Measurements from ENCODE around the gene SEMA6B.
"Not testable (repeated sequence)": the region's sequence is repeated elsewhere in the genome, so short reads cannot be mapped to it uniquely, and the experiment has no call there.

SEMA6B gene

DNA sequence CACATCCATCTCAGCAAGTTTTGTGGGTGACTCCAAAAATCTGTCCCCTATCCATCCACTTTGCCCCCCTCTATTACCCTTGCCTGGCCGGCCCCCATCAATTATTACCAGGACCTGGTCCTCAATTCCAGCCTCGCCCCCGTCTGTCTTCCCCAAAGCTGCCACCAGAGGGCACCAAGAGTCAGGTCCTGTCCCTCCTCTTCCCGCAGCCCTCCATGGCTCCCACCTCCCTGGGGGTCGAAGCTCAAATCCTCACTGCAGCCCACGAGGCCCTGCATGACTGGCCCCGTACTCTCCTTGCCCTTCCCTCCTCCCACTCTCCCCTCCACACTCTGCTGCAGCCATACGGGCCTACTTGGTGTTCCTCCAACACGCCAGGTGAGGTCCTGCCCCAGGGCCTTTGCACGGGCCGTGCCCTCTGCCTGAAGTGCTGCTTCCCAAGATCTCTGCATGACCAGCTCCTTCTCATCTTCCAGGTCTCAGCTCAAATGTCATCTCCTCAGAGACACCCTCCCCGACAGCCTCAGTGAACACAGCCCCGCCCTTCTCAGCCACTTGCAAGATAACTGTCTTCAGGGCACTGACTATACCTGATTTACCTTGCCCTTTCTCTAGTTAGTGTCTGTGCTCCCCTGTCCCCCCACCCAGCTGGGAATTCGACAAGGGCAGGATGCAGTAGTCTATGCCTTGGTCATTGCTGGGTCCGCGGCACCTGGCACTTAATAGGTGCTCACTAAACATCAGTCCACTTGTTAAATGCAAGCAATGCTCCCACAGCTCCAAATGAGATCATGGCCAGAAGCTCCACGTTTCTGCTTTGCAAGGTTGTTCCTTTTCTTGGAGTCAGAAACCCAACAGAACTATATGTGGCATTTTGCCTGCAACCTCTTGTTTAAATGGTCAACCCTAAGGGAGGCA lies 16.8 kb upstream of the SEMA6B start:
- peaks cover 22% of the 10 kb centered on the region for H3K27me3 ChIP-seq (ENCODE audit: control insufficient read depth, insufficient read depth, low read length)
- no peaks in the 10 kb centered on the region for H3K36me3 ChIP-seq (ENCODE audit: control insufficient read depth, insufficient read depth, low read length)
- H3K9ac ChIP-seq (ENCODE audit: low read length) = no peak overlapping the region

DNA sequence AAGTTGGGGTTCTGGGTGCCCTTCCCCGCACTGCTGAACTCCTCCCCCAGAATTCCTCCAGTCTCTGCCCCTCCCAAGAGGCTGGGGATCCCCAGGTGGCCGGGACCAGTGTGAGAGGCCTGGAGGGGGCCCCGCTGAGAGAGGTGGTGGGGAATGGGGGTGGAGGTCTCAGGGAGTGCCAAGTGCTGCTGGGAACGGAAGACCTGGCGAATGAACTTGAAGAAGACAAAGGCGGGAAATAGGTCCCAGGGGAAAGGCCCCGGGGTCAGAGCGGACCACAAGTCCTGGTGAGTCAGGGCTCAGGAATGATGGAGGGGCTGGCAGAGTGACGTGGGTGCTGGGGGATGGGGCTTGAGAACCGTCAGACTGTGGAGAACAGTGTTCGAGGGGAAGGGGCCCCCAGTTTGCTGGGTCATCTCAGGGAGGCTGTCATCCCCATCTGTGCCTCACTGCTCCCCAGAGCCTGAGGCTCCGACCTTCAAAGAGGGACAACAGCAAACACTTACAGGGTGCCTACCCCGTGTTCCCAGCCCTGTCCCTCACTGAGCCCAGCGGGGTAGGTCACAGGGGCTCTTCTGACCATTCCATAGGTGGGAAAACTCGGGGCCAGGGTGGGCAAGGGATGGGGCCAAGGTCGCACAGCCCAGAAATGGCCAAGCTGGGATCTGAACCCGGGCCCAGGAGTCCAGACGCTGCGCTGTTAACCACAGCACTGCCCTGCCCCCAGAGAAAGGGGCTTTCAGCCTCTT lies 16.0 kb upstream of the SEMA6B start:
- Histone ChIP-seq H3K27ac (ENCODE audit: low read depth, low read length) (peak overlapping the region; percentile 23), H3K36me3 (ENCODE audit: control insufficient read depth, insufficient read depth, low read length) (no peaks in the 10 kb centered on the region), H3K9ac (ENCODE audit: low read length) (no peak overlapping the region), H3K4me3 (ENCODE audit: low read length) (no peak overlapping the region), H3K4me1 (ENCODE audit: control insufficient read depth, insufficient read depth, low read length) (no peaks in the 10 kb centered on the region), H3K27me3 (ENCODE audit: control insufficient read depth, insufficient read depth, low read length) (peaks cover 22% of the 10 kb centered on the region)

More for the DNA sequence above, 16.8 kb upstream of the SEMA6B start:
- peak overlapping the region; percentile 23 for H3K27ac ChIP-seq (ENCODE audit: low read depth, low read length)
- no peaks in the 10 kb centered on the region for H3K4me1 ChIP-seq (ENCODE audit: control insufficient read depth, insufficient read depth, low read length)
- H3K4me3 ChIP-seq (ENCODE audit: low read length) = no peak overlapping the region

DNA sequence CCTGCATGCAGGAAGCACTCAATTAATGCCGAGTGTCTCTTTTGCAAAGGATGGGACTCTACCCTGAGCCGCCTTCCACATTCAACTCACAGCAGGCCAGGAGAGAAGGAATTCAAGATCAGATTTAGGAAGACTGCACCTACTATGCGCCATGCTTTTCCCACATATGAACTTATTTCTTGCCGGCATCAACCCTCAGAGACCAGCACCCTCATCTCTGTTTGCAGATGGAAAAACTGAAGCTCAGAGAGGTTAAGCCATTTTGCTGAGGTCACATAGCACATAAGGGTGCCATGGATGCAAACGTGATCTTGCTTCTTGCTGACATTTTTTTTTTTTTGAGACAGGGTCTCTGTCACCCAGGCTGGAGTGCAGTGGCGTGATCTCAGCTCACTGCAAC lies 14.2 kb upstream of the SEMA6B start:
- Histone ChIP-seq H3K4me3 (ENCODE audit: low read length) (no peak overlapping the region), H3K4me1 (ENCODE audit: control insufficient read depth, insufficient read depth, low read length) (no peaks in the 10 kb centered on the region), H3K27ac (ENCODE audit: low read depth, low read length) (no peak overlapping the region), H3K27me3 (ENCODE audit: control insufficient read depth, insufficient read depth, low read length) (peaks cover 10% of the 10 kb centered on the region), H3K9ac (ENCODE audit: low read length) (no peak overlapping the region), H3K36me3 (ENCODE audit: control insufficient read depth, insufficient read depth, low read length) (no peaks in the 10 kb centered on the region)

DNA sequence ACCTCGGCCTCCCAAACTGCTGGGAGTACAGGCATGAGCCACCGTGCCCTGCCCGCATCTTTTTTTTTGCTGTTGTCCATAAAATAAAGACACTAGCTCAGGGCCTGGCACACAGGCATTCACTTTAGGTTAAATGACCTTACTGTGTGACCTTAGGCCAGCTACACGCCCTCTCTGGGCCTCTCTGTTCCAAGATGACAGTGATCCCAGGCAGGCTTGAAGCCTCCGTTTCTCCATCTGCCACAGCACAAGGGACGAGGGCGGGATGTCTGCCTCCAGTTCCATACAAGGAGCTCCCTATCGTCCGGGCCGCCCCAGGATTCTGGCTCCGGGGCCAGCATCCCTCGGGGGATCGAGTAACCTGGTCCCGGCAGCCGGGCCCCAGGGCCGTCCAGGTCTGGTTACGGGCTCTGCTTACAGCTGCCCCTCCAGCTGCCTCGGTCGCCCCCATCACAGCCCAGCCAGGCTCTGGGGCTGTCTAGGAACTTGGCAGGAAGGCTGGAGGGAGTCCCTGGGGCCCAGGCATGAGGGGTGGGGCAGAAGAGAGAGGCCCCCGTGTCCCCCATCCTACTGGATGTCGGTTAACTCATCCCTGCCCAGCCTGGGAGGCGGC lies 11.9 kb upstream of the SEMA6B start:
- H3K9ac ChIP-seq (ENCODE audit: low read length) = no peak overlapping the region
- H3K27me3 ChIP-seq (ENCODE audit: control insufficient read depth, insufficient read depth, low read length) = peaks cover 5% of the 10 kb centered on the region
- no peaks in the 10 kb centered on the region for H3K4me1 ChIP-seq (ENCODE audit: control insufficient read depth, insufficient read depth, low read length)
- no peaks in the 10 kb centered on the region for H3K36me3 ChIP-seq (ENCODE audit: control insufficient read depth, insufficient read depth, low read length)
- H3K4me3 ChIP-seq (ENCODE audit: low read length) = no peak overlapping the region
- H3K27ac ChIP-seq (ENCODE audit: low read depth, low read length) = no peak overlapping the region

DNA sequence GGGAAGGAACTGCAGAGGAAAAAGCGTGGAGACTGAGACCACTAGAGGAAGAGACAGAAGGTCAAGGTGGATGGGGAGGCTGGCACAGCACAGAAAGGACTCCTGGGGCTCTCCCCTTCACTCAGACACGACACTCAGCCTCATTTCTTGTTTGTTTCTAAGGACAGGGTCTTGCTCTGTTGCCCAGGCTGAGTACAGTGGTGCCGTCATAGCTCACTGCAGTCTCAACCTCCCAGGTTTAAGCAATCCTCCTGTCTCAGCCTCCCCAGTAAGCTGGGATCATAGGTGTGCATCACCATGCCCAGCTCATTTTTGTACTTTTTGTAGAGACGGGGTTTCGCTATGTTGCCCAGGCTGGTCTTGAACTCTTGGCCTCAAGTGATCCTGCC lies 11.4 kb upstream of the SEMA6B start:
- Histone ChIP-seq H3K27ac (ENCODE audit: low read depth, low read length) (no peak overlapping the region), H3K36me3 (ENCODE audit: control insufficient read depth, insufficient read depth, low read length) (no peaks in the 10 kb centered on the region), H3K4me1 (ENCODE audit: control insufficient read depth, insufficient read depth, low read length) (no peaks in the 10 kb centered on the region), H3K27me3 (ENCODE audit: control insufficient read depth, insufficient read depth, low read length) (peaks cover 5% of the 10 kb centered on the region), H3K9ac (ENCODE audit: low read length) (no peak overlapping the region), H3K4me3 (ENCODE audit: low read length) (no peak overlapping the region)

DNA sequence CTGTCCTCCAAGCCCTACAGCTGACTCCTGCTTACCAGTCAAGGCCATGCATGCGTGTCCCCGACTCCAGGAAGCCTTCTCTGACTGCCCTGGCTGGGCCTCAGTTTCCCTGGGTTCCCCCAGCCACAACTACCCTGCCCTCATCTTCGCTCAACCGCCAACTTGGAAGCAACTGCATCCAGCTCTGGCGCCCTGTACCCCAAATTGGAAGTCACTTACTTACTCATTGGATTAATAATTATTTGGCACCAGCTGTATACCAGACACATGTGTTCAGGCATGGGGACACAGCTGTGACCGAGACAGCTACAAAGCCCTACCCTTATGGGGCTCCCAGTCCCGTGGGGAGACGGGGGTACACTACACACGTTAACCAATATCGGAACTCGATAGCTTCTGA lies 10.9 kb upstream of the SEMA6B start:
- H3K27ac ChIP-seq (ENCODE audit: low read depth, low read length) = no peak overlapping the region
- no peak overlapping the region for H3K4me3 ChIP-seq (ENCODE audit: low read length)
- no peaks in the 10 kb centered on the region for H3K36me3 ChIP-seq (ENCODE audit: control insufficient read depth, insufficient read depth, low read length)
- H3K4me1 ChIP-seq (ENCODE audit: control insufficient read depth, insufficient read depth, low read length) = no peaks in the 10 kb centered on the region
- no peak overlapping the region for H3K9ac ChIP-seq (ENCODE audit: low read length)
- H3K27me3 ChIP-seq (ENCODE audit: control insufficient read depth, insufficient read depth, low read length) = peaks cover under 1% of the 10 kb centered on the region

DNA sequence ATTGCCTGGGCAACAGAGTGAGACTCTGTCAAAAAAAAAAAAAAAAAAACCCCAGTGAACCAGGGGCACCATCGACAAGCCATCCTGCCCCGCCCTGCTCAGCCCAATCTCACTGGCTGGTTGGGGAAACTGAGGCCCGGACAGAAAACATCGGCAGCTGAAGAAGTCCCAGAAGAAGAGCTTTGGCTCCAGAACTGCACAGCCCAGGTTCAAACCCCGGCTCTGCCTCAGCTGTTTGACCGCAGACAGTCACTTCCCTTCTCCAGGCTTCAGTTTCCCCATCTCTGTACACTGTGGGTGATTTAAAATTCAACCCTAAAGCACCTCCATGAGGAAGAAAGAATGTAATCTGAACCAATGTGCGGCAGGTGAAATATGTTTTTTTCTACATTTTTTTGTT lies 9.4 kb upstream of the SEMA6B start:
- Histone ChIP-seq H3K27me3 (ENCODE audit: control insufficient read depth, insufficient read depth, low read length) (no peaks in the 10 kb centered on the region), H3K4me3 (ENCODE audit: low read length) (no peak overlapping the region), H3K36me3 (ENCODE audit: control insufficient read depth, insufficient read depth, low read length) (no peaks in the 10 kb centered on the region), H3K4me1 (ENCODE audit: control insufficient read depth, insufficient read depth, low read length) (no peaks in the 10 kb centered on the region), H3K9ac (ENCODE audit: low read length) (no peak overlapping the region), H3K27ac (ENCODE audit: low read depth, low read length) (no peak overlapping the region)

DNA sequence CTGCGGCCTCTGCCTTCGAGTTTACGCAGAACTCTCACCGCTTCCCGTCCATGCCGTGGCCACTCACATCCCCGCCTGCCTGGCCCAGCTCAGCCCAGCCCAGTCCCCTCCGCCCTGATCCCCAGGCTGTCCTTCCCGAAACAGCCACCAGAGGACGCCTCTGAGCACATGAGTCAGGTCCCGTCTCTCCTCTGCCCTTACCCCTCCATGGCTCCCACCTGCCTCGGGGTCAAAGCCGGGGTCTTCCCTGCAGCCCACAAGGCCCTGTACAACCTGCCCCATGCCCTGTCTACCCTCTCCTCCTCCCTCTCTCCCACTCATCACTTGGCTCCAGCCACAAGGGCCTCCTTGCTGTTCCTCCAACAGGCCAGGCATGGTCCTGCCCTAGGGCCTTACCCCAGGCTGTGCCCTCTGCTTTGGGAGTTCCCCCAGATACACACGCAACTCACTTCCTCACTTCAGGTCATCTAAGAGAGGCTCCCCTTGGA lies 8.1 kb upstream of the SEMA6B start:
- no peak overlapping the region for H3K27ac ChIP-seq (ENCODE audit: low read depth, low read length)
- H3K27me3 ChIP-seq (ENCODE audit: control insufficient read depth, insufficient read depth, low read length) = no peaks in the 10 kb centered on the region
- no peak overlapping the region for H3K4me3 ChIP-seq (ENCODE audit: low read length)
- no peaks in the 10 kb centered on the region for H3K4me1 ChIP-seq (ENCODE audit: control insufficient read depth, insufficient read depth, low read length)
- H3K36me3 ChIP-seq (ENCODE audit: control insufficient read depth, insufficient read depth, low read length) = no peaks in the 10 kb centered on the region
- no peak overlapping the region for H3K9ac ChIP-seq (ENCODE audit: low read length)

DNA sequence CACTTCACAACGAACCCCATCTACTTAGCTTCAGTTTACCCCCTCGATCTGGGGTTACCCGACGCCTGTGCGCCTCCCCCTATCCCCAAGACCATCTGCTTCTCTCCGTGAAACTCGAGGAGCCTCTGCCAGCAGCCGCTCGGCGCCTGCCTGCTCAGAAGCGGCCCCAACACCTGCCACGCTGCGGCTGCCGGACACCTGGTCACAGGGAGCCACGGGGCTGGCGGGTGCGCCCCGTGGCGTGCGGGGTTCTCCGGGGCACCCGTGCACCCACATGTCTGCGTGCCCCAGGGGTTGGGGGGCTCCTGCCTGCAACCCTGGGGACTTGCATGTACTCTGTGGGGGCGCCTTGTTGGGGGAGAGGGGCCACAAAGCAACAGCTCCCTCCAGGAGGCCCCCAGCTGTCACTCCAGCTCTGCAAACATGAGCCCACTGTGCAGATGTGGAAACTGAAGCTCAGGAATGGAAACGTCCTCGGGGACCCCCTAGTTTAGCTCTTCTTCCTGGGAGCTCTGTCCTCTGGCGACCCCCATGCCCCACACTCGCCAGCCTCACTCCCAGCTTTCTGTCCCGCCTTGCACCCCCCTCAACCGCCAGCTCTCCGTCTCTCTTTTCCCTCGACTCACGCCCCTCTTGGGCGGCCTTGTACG lies 7.0 kb upstream of the SEMA6B start:
- H3K9ac ChIP-seq (ENCODE audit: low read length) = no peak overlapping the region
- no peaks in the 10 kb centered on the region for H3K36me3 ChIP-seq (ENCODE audit: control insufficient read depth, insufficient read depth, low read length)
- no peaks in the 10 kb centered on the region for H3K4me1 ChIP-seq (ENCODE audit: control insufficient read depth, insufficient read depth, low read length)
- no peak overlapping the region for H3K27ac ChIP-seq (ENCODE audit: low read depth, low read length)
- H3K4me3 ChIP-seq (ENCODE audit: low read length) = no peak overlapping the region
- H3K27me3 ChIP-seq (ENCODE audit: control insufficient read depth, insufficient read depth, low read length) = no peaks in the 10 kb centered on the region

DNA sequence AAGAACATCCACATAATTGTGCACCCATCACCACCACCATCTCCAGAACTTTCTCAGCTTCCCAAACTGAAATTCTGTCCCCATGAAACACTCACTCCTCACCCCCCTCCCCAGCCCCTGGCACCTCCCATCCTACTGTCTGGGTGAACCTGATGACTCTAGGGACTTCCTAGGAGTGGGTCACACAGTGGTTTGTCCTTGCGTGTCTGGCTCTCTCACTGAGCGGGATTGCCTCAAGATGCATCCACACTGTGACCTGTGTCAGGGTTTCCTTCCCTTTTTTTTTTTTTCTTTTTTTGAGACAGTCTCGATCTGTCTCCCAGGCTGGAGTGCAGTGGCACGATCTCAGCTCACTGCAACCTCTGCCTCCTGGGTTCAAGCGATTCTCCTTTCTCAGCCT lies 4.1 kb upstream of the SEMA6B start:
- H3K4me3 ChIP-seq (ENCODE audit: low read length); H3K27me3 ChIP-seq (ENCODE audit: control insufficient read depth, insufficient read depth, low read length); H3K9ac ChIP-seq (ENCODE audit: low read length); H3K27ac ChIP-seq (ENCODE audit: low read depth, low read length); H3K4me1 ChIP-seq (ENCODE audit: control insufficient read depth, insufficient read depth, low read length); H3K36me3 ChIP-seq (ENCODE audit: control insufficient read depth, insufficient read depth, low read length): not testable (repeated sequence)

DNA sequence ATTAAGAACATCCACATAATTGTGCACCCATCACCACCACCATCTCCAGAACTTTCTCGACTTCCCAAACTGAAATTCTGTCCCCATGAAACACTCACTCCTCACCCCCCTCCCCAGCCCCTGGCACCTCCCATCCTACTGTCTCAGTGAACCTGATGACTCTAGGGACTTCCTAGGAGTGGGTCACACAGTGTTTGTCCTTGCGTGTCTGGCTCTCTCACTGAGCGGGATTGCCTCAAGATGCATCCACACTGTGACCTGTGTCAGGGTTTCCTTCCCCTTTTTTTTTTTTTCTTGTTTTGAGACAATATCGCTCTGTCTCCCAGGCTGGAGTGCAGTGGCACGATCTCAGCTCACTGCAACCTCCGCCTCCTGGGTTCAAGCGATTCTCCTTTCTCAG lies 2.6 kb upstream of the SEMA6B start:
- not testable (repeated sequence) for H3K27me3 ChIP-seq (ENCODE audit: control insufficient read depth, insufficient read depth, low read length); H3K36me3 ChIP-seq (ENCODE audit: control insufficient read depth, insufficient read depth, low read length); H3K9ac ChIP-seq (ENCODE audit: low read length); H3K27ac ChIP-seq (ENCODE audit: low read depth, low read length); H3K4me3 ChIP-seq (ENCODE audit: low read length); H3K4me1 ChIP-seq (ENCODE audit: control insufficient read depth, insufficient read depth, low read length)

All from rectal smooth muscle tissue (tissue), 1 donor.